Mesendoderm (in vitro differentiated cells): ENCODE measurements around the gene APBB1IP.
"Not testable (repeated sequence)": the region's sequence is repeated elsewhere in the genome, so short reads cannot be mapped to it uniquely, and the experiment has no call there.

ENCODE experiments used
- DNase-seq: peaks from one replicate; pipeline ENCODE4 v3.0.0; 2013
- H2AK5ac ChIP-seq: 2 replicates; pipeline ENCODE4 v1.6.1; 2013; ENCODE audit warnings: low read length, inconsistent platforms
- H2BK120ac ChIP-seq: 2 replicates; pipeline ENCODE4 v1.6.1; 2013; ENCODE audit warnings: low read depth, mild to moderate bottlenecking, low read length, moderate library complexity, mixed read lengths
- H2BK15ac ChIP-seq: replicated peaks from 2 replicates; pipeline ENCODE4 v1.6.1; 2013; ENCODE audit warnings: low read depth, mild to moderate bottlenecking, moderate library complexity
- H2BK5ac ChIP-seq: 2 replicates; pipeline ENCODE4 v1.6.1; 2013; ENCODE audit warnings: low read length, inconsistent platforms
- H3K18ac ChIP-seq: 2 replicates; pipeline ENCODE4 v1.6.1; 2013; ENCODE audit warnings: mild to moderate bottlenecking, low read length, mixed read lengths
- H3K23ac ChIP-seq: one replicate; pipeline ENCODE4 v1.6.1; 2013; ENCODE audit warnings: low read length
- H3K27ac ChIP-seq: 2 replicates; pipeline ENCODE4 v1.5.1; 2013; ENCODE audit warnings: low read depth, mild to moderate bottlenecking, inconsistent platforms, low read length, moderate library complexity
- H3K27me3 ChIP-seq: 2 replicates; pipeline ENCODE4 v1.6.1; 2013; ENCODE audit warnings: low read length, control low read depth, mild to moderate bottlenecking, inconsistent platforms; ENCODE audit not compliant: insufficient read depth, poor library complexity
- H3K36me3 ChIP-seq: 2 replicates; pipeline ENCODE4 v1.6.1; 2013; ENCODE audit warnings: low read length, inconsistent platforms; ENCODE audit not compliant: control insufficient read depth, insufficient read depth
- H3K4ac ChIP-seq: one replicate; pipeline ENCODE4 v1.6.1; 2013; ENCODE audit warnings: low read depth, mild to moderate bottlenecking, low read length, moderate library complexity
- H3K4me1 ChIP-seq: 2 replicates; pipeline ENCODE4 v1.6.1; 2013; ENCODE audit warnings: low read depth, low read length, inconsistent platforms; ENCODE audit not compliant: control insufficient read depth
- H3K4me2 ChIP-seq: 2 replicates; pipeline ENCODE4 v1.6.1; 2013; ENCODE audit warnings: low read length
- H3K4me3 ChIP-seq: 2 replicates; pipeline ENCODE4 v1.5.1; 2013; ENCODE audit warnings: mild to moderate bottlenecking, low read length
- H3K56ac ChIP-seq: one replicate; pipeline ENCODE4 v1.6.1; 2013; ENCODE audit warnings: low read length
- H3K79me1 ChIP-seq: 2 replicates; pipeline ENCODE4 v1.6.1; 2013; ENCODE audit warnings: low read length, inconsistent platforms
- H3K79me2 ChIP-seq: 2 replicates; pipeline ENCODE4 v1.6.1; 2013; ENCODE audit warnings: mild to moderate bottlenecking, low read length; ENCODE audit not compliant: control insufficient read depth, insufficient read depth
- H3K9ac ChIP-seq: 2 replicates; pipeline ENCODE4 v1.6.1; 2013; ENCODE audit warnings: low read length, inconsistent platforms
- H4K5ac ChIP-seq: one replicate; pipeline ENCODE4 v1.6.1; 2013; ENCODE audit warnings: low read length
- H4K8ac ChIP-seq: one replicate; pipeline ENCODE4 v1.6.1; 2013; ENCODE audit warnings: low read depth, mild to moderate bottlenecking, control low read depth, low read length, moderate library complexity
- WGBS: extraction: QIAGEN DNeasy Blood & Tissue Kit; methylation state at CpG from one replicate; pipeline ENCODE4 v1.1.7; 2013; ENCODE audit warnings: low lambda C conversion rate, missing lambda C conversion rate; ENCODE audit not compliant: insufficient coverage; ENCODE audit errors: extremely low coverage; 5-methylcytosine and 5-hydroxymethylcytosine counted together

The APBB1IP gene

DNA sequence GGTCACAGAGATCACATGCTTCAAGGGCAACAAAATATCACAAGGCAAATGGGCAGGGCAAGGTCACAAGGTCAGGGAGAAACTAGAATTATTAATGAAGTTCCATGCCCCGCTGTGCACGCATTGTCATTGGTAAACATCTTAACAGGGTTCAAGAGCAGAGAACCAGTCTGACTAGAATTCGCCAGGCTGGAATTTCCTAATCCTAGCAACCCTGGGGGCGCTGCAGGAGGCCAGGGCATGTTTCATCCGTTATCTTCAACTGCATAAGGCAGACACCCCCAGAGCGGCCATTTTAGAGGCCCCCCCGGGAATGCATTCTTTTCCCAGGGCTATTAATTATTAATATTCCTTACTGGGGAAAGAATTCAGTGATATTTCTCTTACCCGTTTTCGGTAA, 54.6 kb downstream of the APBB1IP start:
- H2AK5ac ChIP-seq, H2BK15ac ChIP-seq, H3K4ac ChIP-seq, H3K27me3 ChIP-seq, H3K36me3 ChIP-seq, H2BK120ac ChIP-seq, H3K56ac ChIP-seq, H3K9ac ChIP-seq, DNase-seq, H3K18ac ChIP-seq, H3K27ac ChIP-seq, H4K5ac ChIP-seq, H2BK5ac ChIP-seq, H3K4me3 ChIP-seq, H3K79me1 ChIP-seq, H3K4me2 ChIP-seq, H4K8ac ChIP-seq, H3K79me2 ChIP-seq, H3K4me1 ChIP-seq, H3K23ac ChIP-seq: not testable (repeated sequence)
- no CpG with 5 or more reads among the region's 9 CpGs for WGBS

DNA sequence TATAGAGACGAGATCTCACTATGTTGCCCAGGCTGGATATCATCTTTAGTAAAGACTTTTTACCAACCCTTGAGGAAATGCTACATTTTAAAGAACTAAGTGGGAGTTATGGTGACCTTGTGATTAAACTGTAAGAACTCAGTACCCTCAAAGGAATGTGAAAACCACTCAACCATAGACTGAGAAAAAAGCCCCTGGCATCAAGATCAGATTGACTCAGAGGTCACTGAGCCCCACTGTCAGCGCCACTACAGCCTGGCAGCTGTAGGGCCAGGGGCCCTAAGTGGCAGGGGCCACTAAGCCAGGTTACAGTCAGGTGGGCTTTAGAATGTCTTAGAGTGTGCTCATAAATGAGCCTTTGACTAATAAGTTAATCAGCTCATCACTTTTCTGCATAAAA, 55.9 kb downstream of the APBB1IP start:
- Histone ChIP-seq H3K23ac (no peak overlapping the region), H3K27ac (no peak overlapping the region), H2BK5ac (no peak overlapping the region), H2BK15ac (no peak overlapping the region), H2AK5ac (no peak overlapping the region), H3K4me1 (no peaks in the 10 kb centered on the region), H3K4ac (no peak overlapping the region), H3K4me2 (no peak overlapping the region), H3K79me1 (no peaks in the 10 kb centered on the region), H4K5ac (no peak overlapping the region), H3K4me3 (no peak overlapping the region), H2BK120ac (no peak overlapping the region), H3K36me3 (no peaks in the 10 kb centered on the region), H3K56ac (no peak overlapping the region), H3K18ac (no peak overlapping the region), H3K9ac (no peak overlapping the region), H3K79me2 (no peaks in the 10 kb centered on the region), H3K27me3 (no peaks in the 10 kb centered on the region), H4K8ac (no peak overlapping the region)
- no peak for DNase-seq
- no CpG with 5 or more reads among the region's 2 CpGs for WGBS

DNA sequence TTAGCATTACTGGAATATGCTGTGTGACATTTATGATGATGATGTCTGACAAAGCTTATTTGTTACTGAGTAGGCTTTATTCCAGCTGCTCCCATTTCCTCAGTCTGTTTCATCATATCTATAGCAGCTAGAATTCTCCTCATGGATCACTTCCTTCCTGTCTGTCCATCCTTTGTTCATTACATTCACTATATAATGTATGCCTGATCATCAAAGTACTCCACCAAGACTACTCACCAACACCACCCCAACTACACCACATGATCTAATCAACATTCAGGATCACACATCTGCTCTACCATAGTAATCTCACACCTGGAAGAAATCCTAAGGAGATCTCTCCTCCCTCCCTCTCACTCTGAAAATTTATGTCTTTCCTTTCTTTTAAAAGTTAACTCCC, 61.3 kb downstream of the APBB1IP start:
- no peak overlapping the region for H3K4ac ChIP-seq
- DNase-seq, result no peak
- H3K23ac ChIP-seq, result no peak overlapping the region
- H3K4me1 ChIP-seq, result no peaks in the 10 kb centered on the region
- no peak overlapping the region for H3K27ac ChIP-seq
- no peaks in the 10 kb centered on the region for H3K79me1 ChIP-seq
- no peak overlapping the region for H4K8ac ChIP-seq
- no peak overlapping the region for H2BK120ac ChIP-seq
- no peak overlapping the region for H2BK15ac ChIP-seq
- H3K27me3 ChIP-seq, result no peaks in the 10 kb centered on the region
- no peak overlapping the region for H2AK5ac ChIP-seq
- H3K9ac ChIP-seq, result no peak overlapping the region
- no peak overlapping the region for H3K4me3 ChIP-seq
- no peak overlapping the region for H2BK5ac ChIP-seq
- no peak overlapping the region for H3K56ac ChIP-seq
- no peaks in the 10 kb centered on the region for H3K79me2 ChIP-seq
- no peaks in the 10 kb centered on the region for H3K36me3 ChIP-seq
- H3K18ac ChIP-seq, result no peak overlapping the region
- no peak overlapping the region for H3K4me2 ChIP-seq
- no peak overlapping the region for H4K5ac ChIP-seq

DNA sequence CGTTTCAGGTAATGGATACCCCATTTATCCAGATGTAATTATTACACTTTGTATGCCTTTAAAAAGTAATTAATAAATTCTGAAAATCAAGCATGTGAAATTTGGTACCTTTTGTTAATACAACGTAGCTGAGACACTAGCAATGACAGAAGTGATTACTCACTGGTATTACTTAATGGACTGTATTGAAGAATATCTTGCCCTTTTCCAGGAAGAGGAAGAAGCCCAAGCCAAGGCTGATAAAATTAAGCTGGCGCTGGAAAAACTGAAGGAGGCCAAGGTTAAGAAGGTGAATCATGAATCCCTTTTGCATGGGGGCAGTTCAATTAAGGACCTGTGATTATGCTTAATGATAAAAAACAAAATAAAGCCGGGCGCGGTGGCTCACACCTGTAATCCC, 64.8 kb downstream of the APBB1IP start:
- no CpG with 5 or more reads among the region's 6 CpGs for WGBS
- no peak overlapping the region for H4K8ac ChIP-seq
- no peak for DNase-seq

DNA sequence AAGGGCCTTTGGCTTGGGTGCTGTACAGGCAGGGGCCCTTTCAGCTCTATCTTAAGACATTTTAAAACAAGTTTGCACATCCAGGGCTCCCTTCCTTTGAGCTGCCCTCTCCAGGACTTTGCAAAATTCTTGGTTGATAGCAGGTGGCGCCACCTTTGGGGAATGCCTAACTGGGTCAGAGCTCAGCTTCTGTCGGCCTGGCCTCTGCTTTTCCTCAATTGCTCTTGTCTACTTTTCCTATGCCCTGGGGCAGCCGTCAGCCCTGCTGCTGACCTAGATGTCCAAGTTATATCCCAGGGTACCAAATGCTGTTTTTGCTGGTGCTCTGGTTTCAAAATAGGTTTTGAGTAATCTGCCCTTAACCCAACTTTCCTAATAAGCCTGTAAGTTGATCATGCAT, 65.8 kb downstream of the APBB1IP start:
- Histone ChIP-seq H3K4me3 (no peak overlapping the region), H3K36me3 (no peaks in the 10 kb centered on the region), H3K56ac (no peak overlapping the region), H4K5ac (no peak overlapping the region), H3K79me2 (no peaks in the 10 kb centered on the region), H2BK5ac (no peak overlapping the region), H3K23ac (no peak overlapping the region), H3K4me2 (no peak overlapping the region), H2AK5ac (no peak overlapping the region), H2BK15ac (no peak overlapping the region), H3K9ac (no peak overlapping the region), H3K4me1 (no peaks in the 10 kb centered on the region), H3K79me1 (no peaks in the 10 kb centered on the region), H2BK120ac (no peak overlapping the region), H3K4ac (no peak overlapping the region), H4K8ac (no peak overlapping the region), H3K27ac (no peak overlapping the region), H3K18ac (no peak overlapping the region), H3K27me3 (no peaks in the 10 kb centered on the region)
- DNase-seq, result peak; percentile 59
- no CpG with 5 or more reads among the region's 3 CpGs for WGBS

More for the DNA sequence above, 64.8 kb downstream of the APBB1IP start:
- Histone ChIP-seq H3K4me2 (no peak overlapping the region), H3K4me3 (no peak overlapping the region), H3K4me1 (no peaks in the 10 kb centered on the region), H3K56ac (no peak overlapping the region), H3K36me3 (no peaks in the 10 kb centered on the region), H3K9ac (no peak overlapping the region), H3K79me2 (no peaks in the 10 kb centered on the region), H2BK5ac (no peak overlapping the region), H3K23ac (no peak overlapping the region), H3K27ac (no peak overlapping the region), H3K18ac (no peak overlapping the region), H3K79me1 (no peaks in the 10 kb centered on the region), H2BK15ac (no peak overlapping the region), H2AK5ac (no peak overlapping the region), H3K4ac (no peak overlapping the region), H3K27me3 (no peaks in the 10 kb centered on the region), H2BK120ac (no peak overlapping the region), H4K5ac (no peak overlapping the region)

DNA sequence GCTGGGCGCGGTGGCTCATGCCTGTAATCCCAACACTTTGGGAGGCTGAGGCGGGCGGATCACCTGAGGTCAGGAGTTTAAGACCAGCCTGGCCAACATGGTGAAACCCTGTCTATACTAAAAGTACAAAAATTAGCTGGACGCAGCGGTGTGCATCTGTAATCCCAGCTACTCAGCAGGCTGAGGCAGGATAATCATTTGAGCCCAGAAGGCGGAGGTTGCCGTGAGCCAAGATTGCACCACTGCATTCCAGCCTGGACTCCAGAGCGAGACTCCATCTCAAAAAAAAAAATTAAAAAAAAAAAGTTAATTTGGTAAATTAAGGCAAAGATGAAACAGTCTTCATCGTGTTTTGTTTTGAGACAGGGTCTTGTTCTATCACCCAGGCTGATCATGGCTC, 66.3 kb downstream of the APBB1IP start:
- not testable (repeated sequence) for H2BK5ac ChIP-seq, H3K27ac ChIP-seq, H3K4ac ChIP-seq, DNase-seq, H2BK15ac ChIP-seq, H3K9ac ChIP-seq, H3K18ac ChIP-seq, H4K8ac ChIP-seq, H2AK5ac ChIP-seq, H3K4me1 ChIP-seq, H3K79me1 ChIP-seq, H3K27me3 ChIP-seq, H4K5ac ChIP-seq, H3K36me3 ChIP-seq, H3K56ac ChIP-seq, H3K4me2 ChIP-seq, H3K79me2 ChIP-seq, H2BK120ac ChIP-seq, H3K23ac ChIP-seq, H3K4me3 ChIP-seq
- WGBS, result no CpG with 5 or more reads among the region's 10 CpGs
